Endothelial cell of hepatic sinusoid (primary cell): ENCODE data around the gene GATB.

ENCODE experiments used
- in situ Hi-C: cut with HindIII; loops from 2 replicates; pipeline ENCODE4 v1.10.0; 2017; ENCODE audit warnings: low sequenced_read_pairs

The GATB gene

DNA sequence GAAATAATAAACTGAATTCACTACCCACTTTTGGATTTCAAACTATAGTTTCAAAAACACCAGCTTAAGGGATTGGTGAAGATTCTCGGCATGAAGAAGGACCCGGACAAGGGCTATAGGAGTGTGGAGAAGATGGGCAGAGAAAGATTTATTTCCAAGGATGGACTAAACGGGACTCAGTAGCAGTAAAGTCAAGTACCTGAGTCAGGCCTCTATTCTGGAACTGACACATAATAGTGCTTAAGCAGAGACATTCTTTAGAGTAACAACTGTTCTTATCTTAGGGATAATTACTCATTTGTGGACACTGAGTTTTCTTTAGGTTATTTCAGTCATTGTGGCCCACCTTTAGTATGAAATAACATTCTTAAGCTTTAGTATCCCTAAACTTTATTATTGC lies 134.6 kb downstream of the GATB start:
- in situ Hi-C loops, result no loop called here

DNA sequence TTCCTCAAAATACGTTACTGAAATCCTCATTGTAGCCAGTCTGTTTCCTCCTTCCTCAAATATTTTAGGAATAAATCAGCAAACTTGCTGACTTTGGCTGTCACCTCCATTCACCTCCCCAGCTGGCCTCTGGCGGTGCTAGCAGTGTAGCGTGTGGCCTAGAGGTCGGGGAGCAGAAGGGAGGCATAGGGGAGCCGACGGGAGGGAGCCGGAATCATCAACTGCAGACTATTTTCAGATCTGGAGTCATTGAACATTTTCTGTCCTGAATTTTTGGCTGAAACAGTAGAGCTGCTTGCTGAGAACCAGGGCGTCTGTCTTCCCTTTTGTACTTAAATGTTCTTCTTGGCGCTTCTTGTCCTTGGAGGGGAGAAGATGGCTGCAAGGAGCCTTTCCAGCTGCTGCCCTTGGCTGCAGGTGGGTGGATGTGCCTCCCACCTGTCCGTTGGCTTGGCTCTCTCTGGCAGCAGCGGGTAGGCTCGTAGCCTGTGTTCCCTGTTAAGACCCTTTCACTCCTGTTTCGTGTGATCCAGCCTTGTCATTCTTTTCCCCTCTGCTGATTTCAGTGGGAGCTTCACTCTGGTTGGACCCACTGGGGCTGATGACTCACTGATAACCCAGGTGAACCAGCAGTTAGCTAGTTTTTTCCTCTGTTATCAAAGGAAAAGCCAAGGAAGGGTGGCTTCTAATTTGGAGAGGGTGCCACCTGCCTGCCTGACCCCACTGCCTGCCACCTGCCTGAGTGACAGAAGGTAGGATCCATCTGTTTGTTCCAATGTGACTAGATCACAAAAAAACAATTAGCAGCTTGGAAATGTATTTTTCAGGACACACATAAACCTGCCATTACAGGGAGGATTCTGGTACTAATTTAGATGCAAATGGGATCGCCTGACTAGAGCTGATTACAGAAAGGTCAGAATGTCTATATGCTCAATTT lies 135.9 kb downstream of the GATB start:
- in situ Hi-C loops, result no loop called here
